WTC11 (cell line): Measurements from ENCODE around the gene CADM1.

Experiments used
- ELF4 ChIP-seq: sonication (generic); formaldehyde crosslinking; IDR thresholded peaks from 2 replicates; pipeline ENCODE4 v1.8.1; 2022; ENCODE audit warnings: low read depth, mild to moderate bottlenecking, moderate library complexity, missing genetic modification reagents
- NFYB ChIP-seq: sonication (generic); formaldehyde crosslinking; conservative IDR thresholded peaks from 2 replicates; pipeline ENCODE4 v1.8.0; 2022; ENCODE audit warnings: low read depth, missing genetic modification reagents
- RELA ChIP-seq: sonication (generic); formaldehyde crosslinking; IDR thresholded peaks from 2 replicates; pipeline ENCODE4 v1.8.1; 2022; ENCODE audit warnings: missing genetic modification reagents, mild to moderate bottlenecking, borderline replicate concordance
- SP1 ChIP-seq: sonication (generic); formaldehyde crosslinking; conservative IDR thresholded peaks from 2 replicates; pipeline ENCODE4 v1.8.1; 2022; ENCODE audit warnings: missing genetic modification reagents
- TEAD4 ChIP-seq: sonication (generic); formaldehyde crosslinking; IDR thresholded peaks from 2 replicates; pipeline ENCODE4 v1.8.0; 2022; ENCODE audit warnings: mild to moderate bottlenecking, missing genetic modification reagents
- ZNF121 ChIP-seq: sonication (generic); formaldehyde crosslinking; IDR thresholded peaks from 2 replicates; pipeline ENCODE4 v1.8.0; 2023; ENCODE audit warnings: missing genetic modification reagents
- TF ChIP-seq, protein P1 (sequence below): sonication (generic); formaldehyde crosslinking; IDR thresholded peaks from 2 replicates; pipeline ENCODE4 v1.8.0; 2022; ENCODE audit warnings: mild to moderate bottlenecking, missing genetic modification reagents
- TF ChIP-seq, protein P2 (sequence below): sonication (generic); formaldehyde crosslinking; IDR thresholded peaks from 2 replicates; pipeline ENCODE4 v1.8.1; 2022; ENCODE audit warnings: low read depth, missing genetic modification reagents, borderline replicate concordance
- TF ChIP-seq, protein P3 (sequence below): fragments of 200-600 bp; IDR thresholded peaks from 2 replicates; pipeline ENCODE4 v1.8.0; 2022; ENCODE audit warnings: antibody characterized with exemption
- TF ChIP-seq, protein P4 (sequence below): sonication (generic); formaldehyde crosslinking; IDR thresholded peaks from 2 replicates; pipeline ENCODE4 v1.8.1; 2023; ENCODE audit warnings: mild to moderate bottlenecking, missing genetic modification reagents, moderate library complexity

DNA sequence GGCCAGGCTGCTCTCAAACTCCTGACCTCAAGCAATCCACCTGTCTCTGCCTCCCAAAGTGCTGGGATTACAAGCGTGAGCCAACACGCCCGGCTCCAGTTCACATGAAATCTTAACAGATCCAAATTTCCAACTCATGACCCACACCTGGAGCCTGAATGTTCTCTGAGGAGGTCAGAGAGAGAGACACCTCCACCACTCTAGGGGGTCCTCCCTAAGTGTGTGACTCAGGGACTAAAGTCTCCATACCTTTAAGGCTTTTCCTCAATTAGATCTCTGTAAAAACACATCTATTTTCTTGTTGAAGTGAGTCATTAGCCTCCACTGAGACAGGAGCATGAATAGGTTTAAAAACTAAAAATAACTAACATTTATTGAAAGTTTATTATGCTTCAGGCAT, 376.4 kb downstream of the CADM1 start:
- TF ChIP-seq RELA (CRISPR knock-in tag) (no peak), ZNF121 (CRISPR knock-in tag) (no peak), NFYB (no peak), ELF4 (CRISPR knock-in tag) (no peak), SP1 (no peak), TEAD4 (CRISPR knock-in tag) (no peak)
- TF ChIP-seq, protein P1, sequence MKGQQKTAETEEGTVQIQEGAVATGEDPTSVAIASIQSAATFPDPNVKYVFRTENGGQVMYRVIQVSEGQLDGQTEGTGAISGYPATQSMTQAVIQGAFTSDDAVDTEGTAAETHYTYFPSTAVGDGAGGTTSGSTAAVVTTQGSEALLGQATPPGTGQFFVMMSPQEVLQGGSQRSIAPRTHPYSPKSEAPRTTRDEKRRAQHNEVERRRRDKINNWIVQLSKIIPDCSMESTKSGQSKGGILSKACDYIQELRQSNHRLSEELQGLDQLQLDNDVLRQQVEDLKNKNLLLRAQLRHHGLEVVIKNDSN (CRISPR knock-in tag): no peak
- TF ChIP-seq, protein P2, sequence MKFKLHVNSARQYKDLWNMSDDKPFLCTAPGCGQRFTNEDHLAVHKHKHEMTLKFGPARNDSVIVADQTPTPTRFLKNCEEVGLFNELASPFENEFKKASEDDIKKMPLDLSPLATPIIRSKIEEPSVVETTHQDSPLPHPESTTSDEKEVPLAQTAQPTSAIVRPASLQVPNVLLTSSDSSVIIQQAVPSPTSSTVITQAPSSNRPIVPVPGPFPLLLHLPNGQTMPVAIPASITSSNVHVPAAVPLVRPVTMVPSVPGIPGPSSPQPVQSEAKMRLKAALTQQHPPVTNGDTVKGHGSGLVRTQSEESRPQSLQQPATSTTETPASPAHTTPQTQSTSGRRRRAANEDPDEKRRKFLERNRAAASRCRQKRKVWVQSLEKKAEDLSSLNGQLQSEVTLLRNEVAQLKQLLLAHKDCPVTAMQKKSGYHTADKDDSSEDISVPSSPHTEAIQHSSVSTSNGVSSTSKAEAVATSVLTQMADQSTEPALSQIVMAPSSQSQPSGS (CRISPR knock-in tag): no peak
- TF ChIP-seq, protein P3, sequence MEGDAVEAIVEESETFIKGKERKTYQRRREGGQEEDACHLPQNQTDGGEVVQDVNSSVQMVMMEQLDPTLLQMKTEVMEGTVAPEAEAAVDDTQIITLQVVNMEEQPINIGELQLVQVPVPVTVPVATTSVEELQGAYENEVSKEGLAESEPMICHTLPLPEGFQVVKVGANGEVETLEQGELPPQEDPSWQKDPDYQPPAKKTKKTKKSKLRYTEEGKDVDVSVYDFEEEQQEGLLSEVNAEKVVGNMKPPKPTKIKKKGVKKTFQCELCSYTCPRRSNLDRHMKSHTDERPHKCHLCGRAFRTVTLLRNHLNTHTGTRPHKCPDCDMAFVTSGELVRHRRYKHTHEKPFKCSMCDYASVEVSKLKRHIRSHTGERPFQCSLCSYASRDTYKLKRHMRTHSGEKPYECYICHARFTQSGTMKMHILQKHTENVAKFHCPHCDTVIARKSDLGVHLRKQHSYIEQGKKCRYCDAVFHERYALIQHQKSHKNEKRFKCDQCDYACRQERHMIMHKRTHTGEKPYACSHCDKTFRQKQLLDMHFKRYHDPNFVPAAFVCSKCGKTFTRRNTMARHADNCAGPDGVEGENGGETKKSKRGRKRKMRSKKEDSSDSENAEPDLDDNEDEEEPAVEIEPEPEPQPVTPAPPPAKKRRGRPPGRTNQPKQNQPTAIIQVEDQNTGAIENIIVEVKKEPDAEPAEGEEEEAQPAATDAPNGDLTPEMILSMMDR: no peak
- TF ChIP-seq, protein P4, sequence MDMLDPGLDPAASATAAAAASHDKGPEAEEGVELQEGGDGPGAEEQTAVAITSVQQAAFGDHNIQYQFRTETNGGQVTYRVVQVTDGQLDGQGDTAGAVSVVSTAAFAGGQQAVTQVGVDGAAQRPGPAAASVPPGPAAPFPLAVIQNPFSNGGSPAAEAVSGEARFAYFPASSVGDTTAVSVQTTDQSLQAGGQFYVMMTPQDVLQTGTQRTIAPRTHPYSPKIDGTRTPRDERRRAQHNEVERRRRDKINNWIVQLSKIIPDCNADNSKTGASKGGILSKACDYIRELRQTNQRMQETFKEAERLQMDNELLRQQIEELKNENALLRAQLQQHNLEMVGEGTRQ (CRISPR knock-in tag): no peak
